Brain microvascular endothelial cell (primary cell): Measurements from ENCODE around the gene OSER1.
"Not testable (repeated sequence)": the region's sequence is repeated elsewhere in the genome, so short reads cannot be mapped to it uniquely, and the experiment has no call there.

ENCODE experiments used
- DNase-seq: peaks from one replicate; pipeline ENCODE4 v3.0.0-alpha.2; 2020
- H3K27ac ChIP-seq: fragments of 250-450 bp; sonication (Bioruptor Pico); 2 replicates; pipeline ENCODE4 v1.5.1; 2020; ENCODE audit warnings: mild to moderate bottlenecking, moderate library complexity
- H3K27me3 ChIP-seq: fragments of 250-450 bp; sonication (Bioruptor Pico); replicated peaks from 2 replicates; pipeline ENCODE4 v1.5.1; 2020; ENCODE audit warnings: mild to moderate bottlenecking
- H3K36me3 ChIP-seq: fragments of 250-450 bp; sonication (Bioruptor Pico); replicated peaks from 2 replicates; pipeline ENCODE4 v1.5.1; 2020; ENCODE audit warnings: mild to moderate bottlenecking
- H3K4me3 ChIP-seq: 2 replicates; pipeline ENCODE4 v1.5.1; 2011; ENCODE audit warnings: low read depth, mild to moderate bottlenecking, control low read depth, low read length, moderate library complexity
- in situ Hi-C: cut with HindIII; loops from 2 replicates; pipeline ENCODE4 v1.10.0; 2017; ENCODE audit warnings: low sequenced_read_pairs, low pct_ligation_motif_present
- TF ChIP-seq, protein P1 (sequence below): IDR thresholded peaks from 2 replicates; pipeline ENCODE4 v1.5.1; 2011; ENCODE audit warnings: low read depth, mild to moderate bottlenecking, moderate library complexity, low read length, control low read depth, inconsistent platforms; ENCODE audit errors: missing control alignments

OSER1 gene

GRCh38 chr20:44198872-44199271, 11.7 kb downstream of the OSER1 start:
- TF ChIP-seq, protein P1, sequence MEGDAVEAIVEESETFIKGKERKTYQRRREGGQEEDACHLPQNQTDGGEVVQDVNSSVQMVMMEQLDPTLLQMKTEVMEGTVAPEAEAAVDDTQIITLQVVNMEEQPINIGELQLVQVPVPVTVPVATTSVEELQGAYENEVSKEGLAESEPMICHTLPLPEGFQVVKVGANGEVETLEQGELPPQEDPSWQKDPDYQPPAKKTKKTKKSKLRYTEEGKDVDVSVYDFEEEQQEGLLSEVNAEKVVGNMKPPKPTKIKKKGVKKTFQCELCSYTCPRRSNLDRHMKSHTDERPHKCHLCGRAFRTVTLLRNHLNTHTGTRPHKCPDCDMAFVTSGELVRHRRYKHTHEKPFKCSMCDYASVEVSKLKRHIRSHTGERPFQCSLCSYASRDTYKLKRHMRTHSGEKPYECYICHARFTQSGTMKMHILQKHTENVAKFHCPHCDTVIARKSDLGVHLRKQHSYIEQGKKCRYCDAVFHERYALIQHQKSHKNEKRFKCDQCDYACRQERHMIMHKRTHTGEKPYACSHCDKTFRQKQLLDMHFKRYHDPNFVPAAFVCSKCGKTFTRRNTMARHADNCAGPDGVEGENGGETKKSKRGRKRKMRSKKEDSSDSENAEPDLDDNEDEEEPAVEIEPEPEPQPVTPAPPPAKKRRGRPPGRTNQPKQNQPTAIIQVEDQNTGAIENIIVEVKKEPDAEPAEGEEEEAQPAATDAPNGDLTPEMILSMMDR, result no peak
- no peak overlapping the region for H3K4me3 ChIP-seq
- H3K27me3 ChIP-seq, result no peaks in the 10 kb centered on the region
- no peak for DNase-seq
- in situ Hi-C loops, result no loop called here
- H3K36me3 ChIP-seq, result peaks cover 34% of the 10 kb centered on the region
- no peak overlapping the region for H3K27ac ChIP-seq

DNA sequence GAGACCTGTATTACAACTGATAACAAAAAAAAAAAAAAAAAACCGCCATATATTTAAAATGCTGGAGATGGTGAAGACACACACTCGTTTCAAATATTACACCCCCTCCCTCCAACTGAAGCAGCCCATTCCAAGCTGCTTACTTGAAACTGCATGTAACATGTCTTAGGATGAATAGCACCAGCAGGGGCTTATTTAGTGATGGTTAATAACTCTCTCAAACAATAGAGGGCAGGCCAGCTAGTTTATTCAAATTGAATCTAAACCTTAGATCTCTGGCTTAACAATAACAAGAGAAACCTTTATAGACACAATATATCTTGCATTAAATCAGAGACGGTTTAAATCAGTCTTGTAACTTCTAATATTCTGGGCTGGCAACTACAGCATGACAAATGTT, 14.3 kb downstream of the OSER1 start:
- H3K36me3 ChIP-seq, result peaks cover 31% of the 10 kb centered on the region
- in situ Hi-C loops, result no loop called here
- no peaks in the 10 kb centered on the region for H3K27me3 ChIP-seq
- no peak overlapping the region for H3K27ac ChIP-seq
- DNase-seq, result no peak
- TF ChIP-seq, protein P1, result peak; percentile 34
- no peak overlapping the region for H3K4me3 ChIP-seq

GRCh38 chr20:44195605-44196004, 15.0 kb downstream of the OSER1 start:
- Histone ChIP-seq H3K4me3 (no peak overlapping the region), H3K27ac (no peak overlapping the region), H3K36me3 (peaks cover 28% of the 10 kb centered on the region), H3K27me3 (no peaks in the 10 kb centered on the region)
- no peak for DNase-seq
- in situ Hi-C loops, result no loop called here
- TF ChIP-seq, protein P1, result no peak

DNA sequence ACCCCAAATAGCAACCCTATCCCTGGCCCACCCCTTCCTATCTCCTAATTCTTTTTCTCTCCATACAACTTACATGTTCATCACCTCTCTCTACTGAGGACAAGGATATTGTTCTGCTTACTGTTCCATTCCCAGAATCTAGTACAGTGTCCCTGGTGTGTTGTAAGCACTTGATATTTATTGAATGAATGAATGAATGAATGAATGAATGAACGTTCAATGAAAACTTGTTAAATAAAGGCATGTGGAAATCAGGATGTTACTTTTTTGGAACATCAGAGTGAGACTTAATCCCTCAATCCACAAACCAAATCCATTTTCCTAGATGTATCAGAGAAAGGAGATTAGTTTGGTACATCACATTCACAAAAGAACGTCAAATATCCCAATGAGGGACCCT, 16.8 kb downstream of the OSER1 start:
- no peaks in the 10 kb centered on the region for H3K27me3 ChIP-seq
- no peak overlapping the region for H3K4me3 ChIP-seq
- peaks cover 18% of the 10 kb centered on the region for H3K36me3 ChIP-seq
- in situ Hi-C loops, result no loop called here
- TF ChIP-seq, protein P1, result no peak
- no peak overlapping the region for H3K27ac ChIP-seq
- DNase-seq, result no peak

DNA sequence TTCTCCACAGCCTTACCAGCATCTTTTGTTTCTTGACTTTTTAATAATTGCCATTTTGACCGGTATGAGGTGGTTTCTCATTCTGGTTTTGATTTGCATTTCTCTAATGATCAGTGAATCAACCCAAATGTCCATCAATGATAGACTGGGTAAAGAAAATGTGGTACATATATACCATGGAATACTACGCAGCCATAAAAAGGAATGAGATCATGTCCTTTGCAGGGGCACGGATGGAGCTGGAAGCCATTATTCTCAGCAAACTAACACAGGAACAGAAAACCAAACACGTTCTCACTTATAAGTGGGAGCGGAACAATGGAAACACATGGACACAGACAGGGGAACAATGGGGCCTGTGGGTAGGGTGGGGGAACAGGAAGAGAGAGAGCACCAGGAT, 18.9 kb downstream of the OSER1 start:
- DNase-seq, H3K4me3 ChIP-seq, H3K27ac ChIP-seq, in situ Hi-C loops, H3K36me3 ChIP-seq, H3K27me3 ChIP-seq: not testable (repeated sequence)

GRCh38 chr20:44190197-44190852, 20.2 kb downstream of the OSER1 start:
- DNase-seq, result peak; percentile 70
- H3K4me3 ChIP-seq, H3K36me3 ChIP-seq, in situ Hi-C loops, H3K27ac ChIP-seq, H3K27me3 ChIP-seq: not testable (repeated sequence)
- TF ChIP-seq, protein P1, result peak; percentile 83
